H1 (cell line): ENCODE results near the gene ADD3. TPM values are rescaled to one million over a fixed set of nuclear protein-coding genes. Genes with fewer than 3 reads are reported as not detected.

Experiments
- CHD1 ChIP-seq: IDR thresholded peaks from 2 replicates; pipeline ENCODE4 v1.6.1; 2012; ENCODE audit warnings: low read depth, low read length, improper control_type of control experiment
- RBBP5 ChIP-seq: IDR thresholded peaks from 2 replicates; pipeline ENCODE4 v1.7.1; 2012; ENCODE audit warnings: low read depth, mild to moderate bottlenecking, inconsistent platforms, low read length, moderate library complexity, borderline replicate concordance
- RXRA ChIP-seq: IDR thresholded peaks from 2 replicates; pipeline ENCODE4 v1.6.1; 2011; ENCODE audit warnings: low read depth, mild to moderate bottlenecking, low read length, moderate library complexity; ENCODE audit not compliant: insufficient read depth
- YY1 ChIP-seq: IDR thresholded peaks from 2 replicates; pipeline ENCODE4 v1.6.1; 2011; ENCODE audit warnings: low read depth, mild to moderate bottlenecking, low read length
- polyA plus RNA-seq, 7 experiments: library from polyadenylated mRNA; depleted of rRNA in 3 of 7; stranded (reverse) in 5 of 7; unstranded in 2 of 7; fragments of >200 nt in 5 of 7; fragments of 200-250 nt in 2 of 7; gene quantifications; 1 replicate in 5 of 7; 2 replicates in 1 of 7; 4 replicates in 1 of 7; pipeline versions ENCODE4 v1.2.1 to v1.2.3, GENCODE V29; 2011 to 2013; ENCODE audit warnings: missing spikeins in 2 of 7, mixed read lengths in 2 of 7
- total RNA-seq: library from RNA; stranded (reverse); fragmentation: NEBNext Ultra II Directional; extraction: Animal tissue kit (Norgen Biotek cat#: 25700); gene quantifications from 2 replicates; pipeline ENCODE4 v1.2.1, GENCODE V29; 2021

The ADD3 gene
- total and polyA plus RNA-seq, 2 of the 8 experiments (the other 6 are each of a cell fraction or from before 2014, with no cell fraction given): 44.7 to 85.6 TPM

- no peak for TF ChIP-seq YY1
- no peak for TF ChIP-seq CHD1
- TF ChIP-seq RBBP5: no peak
- TF ChIP-seq RXRA: no peak
These were observed 2.9 kb downstream of the ADD3 start (continued) for GRCh38 chr10:110010486-110011378.
